HG03097 (cell line): ENCODE measurements around the gene FHL3.
A peak's percentile ranks its signal among the peaks of the same experiment; 100 is the strongest.
"Not testable (repeated sequence)": the region's sequence is repeated elsewhere in the genome, so short reads cannot be mapped to it uniquely, and the experiment has no call there.

Source experiments
- ATAC-seq: cut with Tn5 transposase; IDR thresholded peaks from one replicate; pipeline ENCODE4 v1.9.1; 2021; ENCODE audit not compliant: unreplicated experiment, low FRiP score

FHL3 gene

DNA sequence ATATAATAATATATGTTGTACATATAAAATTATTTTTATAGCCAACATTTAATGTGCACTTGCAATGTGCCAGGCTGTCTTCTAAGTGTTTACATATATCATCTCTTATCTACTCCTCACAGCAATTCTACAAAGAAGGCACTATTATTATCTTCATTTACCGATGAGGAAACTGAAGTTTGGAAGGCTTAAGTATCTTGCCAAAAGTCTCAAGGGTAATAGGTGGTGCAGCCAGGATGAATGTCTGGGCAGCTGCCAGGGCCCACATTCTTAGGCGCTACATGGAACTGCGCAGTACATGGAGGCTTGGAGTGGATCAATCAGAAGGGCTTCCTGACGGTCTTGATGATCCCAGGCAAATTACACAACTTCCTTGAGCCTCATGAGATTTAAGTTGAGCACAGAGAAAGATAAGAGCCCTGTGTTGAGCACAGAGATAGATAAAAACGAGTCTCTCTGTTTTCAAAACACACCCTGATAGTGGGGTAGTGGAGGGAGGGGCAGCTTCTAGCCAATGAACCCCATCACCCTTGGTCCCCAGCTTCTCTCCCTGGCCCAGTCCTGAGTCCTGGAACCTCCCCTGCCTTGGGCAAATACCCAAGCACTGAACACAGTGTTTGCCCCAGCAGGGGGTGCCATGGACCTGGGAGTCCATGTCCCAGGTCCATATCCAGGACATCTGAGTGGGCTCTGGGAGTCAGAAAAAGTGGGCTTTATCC is 32.1 kb upstream of the FHL3 start:
- no peak for ATAC-seq

DNA sequence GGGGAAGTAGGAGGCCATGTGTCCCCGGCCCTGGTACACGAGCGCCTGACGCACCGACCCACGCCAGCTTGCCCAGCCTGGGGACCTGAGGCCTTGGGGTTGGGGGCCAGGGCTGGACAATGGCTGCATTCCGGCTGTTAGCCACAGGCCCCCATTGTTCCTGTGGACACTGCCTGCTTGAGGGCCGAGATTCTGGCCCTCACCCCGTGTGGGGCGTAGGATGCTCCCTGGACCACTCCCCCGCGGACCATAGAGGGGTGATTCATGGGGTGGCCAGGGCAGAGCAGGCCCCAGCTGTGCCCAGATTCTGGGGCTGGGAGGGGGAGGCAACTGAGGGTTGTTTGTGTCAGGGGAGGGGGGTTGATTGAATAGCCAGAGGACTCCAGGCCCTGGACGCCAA is 29.6 kb upstream of the FHL3 start:
- no peak for ATAC-seq

- ATAC-seq, result not testable (repeated sequence)
Observed at GRCh38 chr1:38032992-38033391, 27.7 kb upstream of the FHL3 start.

DNA sequence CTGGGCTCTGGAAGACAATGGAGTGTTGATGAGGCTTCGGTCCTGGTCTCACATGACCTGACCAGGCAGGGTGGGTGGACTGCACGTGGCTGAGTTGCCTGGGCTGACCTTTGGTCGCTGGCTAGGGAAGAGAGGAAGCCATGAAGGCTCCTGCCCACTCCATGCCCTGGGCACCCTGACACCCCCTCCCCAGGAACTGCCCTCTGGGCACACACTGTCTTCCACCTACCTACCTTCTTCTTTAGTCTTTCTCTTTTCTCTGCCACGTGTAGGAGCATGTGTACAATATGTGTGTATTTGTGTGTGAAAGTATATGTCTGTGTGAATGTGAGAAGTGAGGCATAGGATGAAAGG is 26.2 kb upstream of the FHL3 start:
- ATAC-seq, result no peak

DNA sequence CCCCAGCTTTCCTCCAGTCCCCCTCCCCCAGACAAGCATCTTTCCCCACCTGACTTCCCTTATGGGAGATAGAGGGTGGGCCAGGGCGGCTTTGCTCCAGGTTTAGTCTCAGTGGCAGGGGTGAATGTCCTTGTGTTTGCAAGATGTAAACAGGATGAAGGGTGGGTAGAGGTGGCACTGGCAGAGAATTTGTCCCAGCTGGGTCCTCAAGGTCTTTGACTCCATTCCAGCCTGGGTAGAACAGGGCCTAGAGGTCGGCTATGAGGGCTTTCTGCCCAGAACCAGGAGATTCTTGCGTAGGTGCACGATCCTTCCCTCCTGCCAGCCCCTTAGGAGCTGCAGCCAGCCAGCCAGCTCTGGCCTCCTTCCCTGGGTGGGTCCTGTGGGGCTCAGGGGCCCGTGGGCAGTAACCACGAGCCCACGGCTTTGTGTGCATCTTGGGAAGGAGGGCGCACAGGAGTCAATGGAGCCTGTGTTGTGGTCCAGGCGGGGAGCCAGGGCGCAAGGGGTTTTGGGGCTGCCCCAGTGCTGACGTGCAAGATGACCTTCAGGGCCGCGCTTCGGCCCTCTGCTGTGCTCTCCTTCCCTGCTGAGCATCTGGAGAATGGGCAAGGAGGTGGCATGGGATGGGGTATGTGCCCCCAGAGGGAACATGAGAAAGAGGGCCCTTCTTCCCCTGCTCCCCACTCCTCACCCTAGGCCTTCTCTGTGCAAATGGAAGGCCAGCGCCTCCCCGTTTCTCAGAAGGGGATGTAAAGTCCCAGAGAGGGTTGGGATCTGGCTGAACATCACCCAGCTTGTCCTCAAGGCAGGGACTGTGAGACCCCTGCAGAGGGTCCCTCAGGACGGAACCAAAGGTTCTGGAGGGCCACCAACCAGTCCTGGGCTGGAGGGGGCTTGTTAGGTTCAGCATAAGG is 25.5 kb upstream of the FHL3 start:
- ATAC-seq, result no peak

GRCh38 chr1:38029685-38030511 is 24.6 kb upstream of the FHL3 start:
- no peak for ATAC-seq

DNA sequence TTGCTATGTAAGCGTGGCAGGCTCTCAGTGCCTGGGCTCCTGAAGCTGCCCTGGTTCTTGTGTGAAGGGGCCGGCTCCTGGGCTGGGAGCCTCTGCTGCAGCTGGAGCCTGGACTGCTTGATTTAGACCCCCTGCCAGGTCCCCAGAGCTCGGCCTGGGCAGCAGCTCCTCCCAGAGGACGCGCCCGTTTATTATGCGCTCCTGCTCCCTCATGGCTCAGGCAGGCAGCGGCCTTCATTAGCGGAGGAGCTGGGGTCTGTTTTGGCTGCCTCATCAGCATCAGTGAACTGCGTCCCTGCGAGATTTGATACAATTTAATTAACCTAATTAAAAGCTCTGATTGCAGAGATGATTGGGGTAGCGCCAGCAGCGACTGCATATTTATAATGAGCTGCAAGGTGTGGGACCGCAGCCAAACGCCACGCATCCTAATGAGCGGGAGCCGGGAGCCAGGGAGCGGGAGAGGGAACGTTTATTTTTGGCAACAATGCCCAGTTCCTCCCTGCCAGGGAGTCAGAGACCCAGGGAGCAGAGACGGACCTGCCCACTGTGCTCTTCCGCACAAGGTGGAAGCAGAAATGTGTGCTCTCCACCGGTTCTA is 23.9 kb upstream of the FHL3 start:
- no peak for ATAC-seq

DNA sequence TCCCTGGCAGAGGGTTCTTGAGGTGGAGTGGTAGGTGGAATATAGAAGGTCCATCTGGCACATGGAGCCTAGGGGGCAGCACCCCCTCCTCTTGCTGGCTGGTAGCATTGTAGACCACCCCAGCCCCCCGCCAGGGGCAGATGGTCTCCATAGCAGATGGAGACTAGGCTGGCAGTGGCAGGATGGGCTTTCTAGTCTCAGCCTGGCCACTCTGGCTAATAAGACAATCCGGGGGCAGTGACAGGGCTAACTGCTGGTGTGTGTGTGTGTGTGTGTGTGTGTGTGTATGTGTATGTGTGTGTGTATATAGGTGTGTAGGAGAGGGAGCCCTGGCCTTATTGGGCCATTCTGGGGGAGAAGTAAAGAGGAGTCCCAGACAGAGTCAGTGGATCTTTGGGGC is 23.4 kb upstream of the FHL3 start:
- ATAC-seq, result peak; percentile 3

DNA sequence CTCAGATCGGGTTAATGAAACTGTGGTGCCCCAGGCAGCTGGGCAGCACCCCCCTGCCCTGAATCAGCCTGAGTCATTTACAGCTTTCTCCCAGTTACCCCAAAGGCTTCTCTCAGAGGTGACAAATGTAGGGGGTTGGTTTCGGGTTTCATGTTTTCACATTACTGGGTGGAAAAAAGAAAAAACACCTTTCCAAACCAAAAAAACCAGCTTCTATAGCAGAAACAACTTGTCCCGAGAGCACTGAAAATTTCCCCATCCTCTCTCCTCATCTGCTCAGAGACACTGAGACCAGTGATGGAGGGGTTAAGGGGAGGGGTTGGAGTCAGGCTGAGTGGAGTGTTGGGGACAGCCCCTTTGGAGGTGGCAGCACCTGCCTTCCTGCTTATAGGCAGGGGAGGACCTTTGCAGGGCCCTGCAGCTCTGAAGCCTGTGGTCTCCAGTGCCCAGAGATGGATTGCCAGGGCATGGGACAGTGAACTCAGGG is 22.8 kb upstream of the FHL3 start:
- ATAC-seq, result peak; percentile 61

DNA sequence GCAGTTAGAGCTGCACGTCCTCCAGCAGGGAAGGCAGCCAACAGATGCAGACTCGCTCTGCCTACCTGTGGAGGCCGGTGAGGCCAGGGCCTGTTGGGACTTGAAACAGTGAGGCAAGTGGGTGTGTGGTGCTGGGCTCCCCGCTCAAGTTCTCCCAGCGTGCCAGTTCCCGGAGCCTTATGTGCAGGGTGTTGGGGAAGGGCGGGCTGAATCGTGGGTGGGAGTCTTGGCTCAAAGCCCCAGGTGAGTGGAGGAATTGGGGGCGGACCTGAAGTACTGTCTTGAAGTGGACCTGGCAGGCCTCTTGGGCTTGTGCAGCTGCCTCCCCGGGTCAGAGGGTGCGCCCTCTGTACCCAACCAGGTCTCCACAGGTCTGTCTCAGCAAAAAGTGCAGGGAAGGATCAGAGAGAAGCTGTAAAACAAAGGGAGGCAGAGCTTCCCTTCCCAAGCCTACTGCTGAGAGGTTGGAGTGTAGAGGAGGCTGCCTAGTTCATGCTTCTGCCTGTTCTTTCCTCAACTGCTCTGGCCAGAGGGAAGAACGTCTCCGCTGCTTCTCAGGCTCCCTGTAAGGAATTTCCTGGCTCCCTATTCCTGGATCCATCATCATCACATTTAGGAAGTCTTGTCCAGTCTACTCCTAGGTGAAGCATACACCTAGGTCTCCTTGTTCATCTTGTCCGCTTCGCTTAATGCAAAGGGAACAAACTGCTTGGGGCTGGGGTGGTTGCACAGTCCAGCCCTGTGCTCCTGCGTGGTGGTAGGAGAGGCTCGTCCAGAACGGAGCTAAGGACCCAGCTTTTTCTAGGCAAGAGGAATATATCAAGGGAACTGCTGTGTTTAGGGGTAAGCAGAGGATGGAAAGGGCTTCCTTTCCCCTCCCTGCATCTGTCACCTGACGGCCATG is 22.1 kb upstream of the FHL3 start:
- no peak for ATAC-seq

DNA sequence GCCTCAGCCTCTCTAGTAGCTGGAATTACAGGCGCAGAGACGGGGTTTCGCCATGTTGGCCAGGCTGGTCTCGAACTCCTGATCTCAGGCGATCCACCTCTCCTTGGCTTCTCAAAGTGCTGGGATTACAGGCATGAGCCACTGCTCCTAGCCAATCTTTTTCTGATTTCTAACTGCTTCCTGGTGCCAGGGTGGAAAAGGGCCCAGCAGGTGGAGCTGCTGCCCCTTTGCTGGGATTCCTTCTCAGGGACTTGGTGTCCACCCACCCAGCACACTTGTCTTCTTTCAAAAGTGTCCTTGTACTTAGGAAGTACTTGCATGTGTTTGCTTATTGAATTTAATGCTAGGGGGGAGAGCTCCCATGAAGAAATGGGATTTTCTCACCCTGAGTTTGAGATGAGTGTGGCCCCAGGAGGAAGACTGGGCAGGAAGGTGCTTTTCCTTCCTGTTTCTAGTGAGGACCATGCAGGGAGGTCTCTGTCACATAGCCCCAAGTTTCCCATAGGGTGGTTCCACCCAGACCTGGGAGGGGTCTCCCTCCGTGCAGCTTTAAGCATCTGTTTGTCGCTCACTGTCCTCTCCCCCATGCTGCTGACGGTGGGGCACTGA is 21.4 kb upstream of the FHL3 start:
- no peak for ATAC-seq

DNA sequence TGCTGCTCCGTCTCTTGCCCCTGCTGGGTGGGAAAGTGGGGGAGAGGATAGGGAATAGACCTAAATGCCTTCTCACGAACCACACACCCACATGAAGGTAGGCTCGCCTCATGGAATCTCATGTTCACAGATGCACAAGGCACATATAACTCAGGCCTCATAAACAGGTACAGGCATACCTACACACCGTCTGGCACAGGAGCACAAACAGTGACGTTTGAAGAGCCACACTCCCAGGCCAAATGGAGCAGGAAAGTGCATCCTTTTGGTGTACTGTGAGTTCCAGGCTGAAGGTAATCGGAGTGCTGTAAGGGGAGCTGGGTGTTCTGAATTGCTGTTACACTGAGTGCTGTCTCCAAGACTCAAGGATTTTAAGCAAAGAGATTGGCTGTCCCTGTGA is 20.4 kb upstream of the FHL3 start:
- no peak for ATAC-seq

DNA sequence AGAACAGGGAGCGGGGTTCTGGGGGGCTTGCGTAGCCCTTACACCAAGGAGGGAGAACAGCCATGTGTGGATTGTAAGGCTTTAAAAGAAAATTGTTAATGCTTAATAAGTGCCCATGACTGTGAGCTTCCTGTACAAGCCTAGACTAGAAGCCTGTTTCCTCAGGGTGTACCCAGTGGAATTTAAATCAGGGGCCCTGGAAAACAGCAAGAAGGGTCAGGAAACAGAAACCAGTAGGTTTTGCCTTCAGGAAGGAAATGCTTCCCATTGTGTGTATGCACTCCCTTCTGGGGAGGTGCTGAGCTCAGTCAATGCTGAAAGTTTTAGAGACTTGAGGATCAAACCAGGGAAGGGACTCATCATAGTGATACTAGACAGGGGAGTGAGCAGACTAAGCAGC is 19.9 kb upstream of the FHL3 start:
- no peak for ATAC-seq

GRCh38 chr1:38022810-38023209 is 17.5 kb upstream of the FHL3 start:
- no peak for ATAC-seq

DNA sequence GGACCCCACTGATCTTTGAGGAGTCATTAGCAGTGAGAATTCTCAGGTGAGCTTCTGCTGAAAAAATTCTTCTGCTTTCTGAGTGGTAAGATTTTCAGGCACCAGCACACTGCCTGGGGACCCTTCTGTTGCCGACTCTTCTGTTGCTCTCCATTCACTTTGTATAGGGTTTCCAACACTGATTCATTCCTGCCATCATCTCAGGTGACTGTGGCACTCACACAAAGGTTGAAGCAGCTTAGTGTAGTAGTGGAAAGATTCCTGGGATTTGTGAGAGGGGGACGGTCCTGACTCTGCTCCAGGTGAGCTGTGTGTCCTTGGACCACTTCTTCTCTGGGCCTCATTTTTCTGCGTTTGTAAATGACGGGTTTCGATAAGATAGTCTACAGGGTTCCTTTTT is 16.7 kb upstream of the FHL3 start:
- no peak for ATAC-seq

DNA sequence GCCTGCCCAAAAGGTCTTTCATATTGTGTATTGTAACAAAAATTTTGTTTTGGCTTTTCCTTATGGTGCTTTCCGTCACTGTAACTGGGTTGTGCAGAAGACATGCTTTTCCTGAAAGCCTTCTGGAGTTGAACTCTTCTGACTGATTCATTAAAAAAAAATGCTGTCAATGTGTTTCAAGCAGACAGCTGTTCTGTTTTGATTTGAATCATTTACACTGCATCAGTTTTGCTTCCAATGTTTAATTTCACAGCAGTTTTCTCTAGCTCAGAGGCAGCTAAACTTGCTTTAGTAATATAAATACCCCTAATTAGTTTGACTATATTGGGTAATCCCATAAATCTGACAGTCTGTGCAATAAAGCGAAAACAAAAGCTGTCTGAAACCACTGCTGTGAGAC is 15.1 kb upstream of the FHL3 start:
- no peak for ATAC-seq

DNA sequence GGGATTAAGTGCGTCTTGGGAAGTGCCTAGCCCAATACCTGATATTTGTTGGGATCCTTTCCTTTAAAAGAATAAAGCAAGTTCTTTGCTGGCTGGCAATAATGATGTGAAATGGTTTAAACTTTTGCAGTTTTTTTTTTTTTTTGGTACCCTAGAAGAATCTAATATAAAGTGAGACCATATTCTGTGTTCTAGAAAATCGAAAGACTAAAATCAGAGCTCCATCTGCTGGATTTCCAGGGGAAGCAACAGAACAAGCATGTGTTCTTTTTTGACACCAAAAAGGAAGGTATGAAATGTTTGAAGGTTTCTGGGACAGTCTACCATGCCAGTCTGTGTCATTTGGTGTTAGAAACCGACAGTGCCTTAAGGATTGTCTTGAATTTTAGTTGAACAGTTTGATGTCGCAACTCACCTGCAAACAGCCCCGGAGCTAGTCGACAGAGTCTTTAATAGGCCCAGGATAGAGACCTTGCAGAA is 13.6 kb upstream of the FHL3 start:
- no peak for ATAC-seq

DNA sequence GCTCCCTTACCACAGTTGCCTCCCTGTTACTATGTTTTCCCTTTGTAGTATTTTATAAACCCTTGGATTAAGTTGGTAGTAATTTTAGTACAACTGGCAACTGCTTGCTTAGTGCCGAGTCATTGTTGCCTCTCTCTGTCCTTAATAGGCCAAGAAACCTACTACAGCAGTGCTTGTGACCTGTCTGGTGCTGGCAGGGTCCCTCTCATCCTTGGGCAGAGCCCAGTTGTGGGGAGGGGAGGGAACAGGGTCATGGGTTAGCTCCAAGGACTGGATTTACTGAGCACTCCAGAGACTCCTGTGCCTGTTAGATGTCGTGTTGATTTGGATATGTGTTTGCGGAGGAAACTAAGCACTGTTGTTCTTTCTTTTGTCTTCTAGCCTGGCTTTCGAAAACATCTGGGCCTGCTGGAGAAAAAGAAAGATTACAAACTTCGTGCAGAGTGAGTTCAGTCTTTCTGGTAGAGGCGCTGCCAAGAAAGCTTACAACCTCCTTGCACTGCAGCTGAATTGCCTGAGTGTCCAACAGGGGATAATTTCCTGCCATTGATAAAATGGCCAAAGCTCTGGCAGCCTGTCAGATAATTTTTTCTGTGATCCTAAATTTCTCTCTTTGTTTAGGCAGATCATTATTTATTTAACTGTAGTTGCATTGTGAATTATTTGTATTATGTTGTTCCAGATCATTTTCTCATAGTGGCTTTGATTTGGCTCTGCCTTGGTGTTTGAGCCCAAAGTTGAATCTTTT is 10.8 kb upstream of the FHL3 start:
- no peak for ATAC-seq
